ENCODE data around the gene CCDC12. TPM values are rescaled to one million over a fixed set of nuclear protein-coding genes. Genes with fewer than 3 reads are reported as not detected.

Gene CCDC12
- total RNA-seq, 2 experiments from 2014 or later, result 55.0 to 56.7 TPM

- CTCF ChIA-PET, result interaction anchor here (1.1 kb wide), 1 partner anchor 15 kb away, joined by 4 read pairs; no protein-coding TSS in a partner anchor
- no peaks in the 10 kb centered on the region for H3K9me3 Mint-ChIP-seq
- DNase-seq, result no peak
- H3K27me3 Mint-ChIP-seq, result peaks cover 36% of the 10 kb centered on the region
- no peak overlapping the region for H3K4me3 Mint-ChIP-seq
- no peak overlapping the region for H3K27ac Mint-ChIP-seq
- H3K36me3 Mint-ChIP-seq (ENCODE audit: low read depth), result no peaks in the 10 kb centered on the region
- POLR2A ChIA-PET, result no interaction called here
- H3K4me1 Mint-ChIP-seq, result peaks cover 5% of the 10 kb centered on the region
Measured at GRCh38 chr3:46897829-46898320, 78.7 kb downstream of the CCDC12 start.

GRCh38 chr3:46897031-46897430 is 79.5 kb downstream of the CCDC12 start:
- H3K27me3 Mint-ChIP-seq, result peaks cover 44% of the 10 kb centered on the region
- POLR2A ChIA-PET, result no interaction called here
- no peak for DNase-seq
- no peaks in the 10 kb centered on the region for H3K36me3 Mint-ChIP-seq (ENCODE audit: low read depth)
- H3K9me3 Mint-ChIP-seq, result no peaks in the 10 kb centered on the region
- peaks cover 10% of the 10 kb centered on the region for H3K4me1 Mint-ChIP-seq
- no peak overlapping the region for H3K27ac Mint-ChIP-seq
- H3K4me3 Mint-ChIP-seq, result no peak overlapping the region
- CTCF ChIA-PET, result interaction anchor here (2.1 kb wide), 1 partner anchor 13 kb away, joined by 5 read pairs; no protein-coding TSS in a partner anchor

DNA sequence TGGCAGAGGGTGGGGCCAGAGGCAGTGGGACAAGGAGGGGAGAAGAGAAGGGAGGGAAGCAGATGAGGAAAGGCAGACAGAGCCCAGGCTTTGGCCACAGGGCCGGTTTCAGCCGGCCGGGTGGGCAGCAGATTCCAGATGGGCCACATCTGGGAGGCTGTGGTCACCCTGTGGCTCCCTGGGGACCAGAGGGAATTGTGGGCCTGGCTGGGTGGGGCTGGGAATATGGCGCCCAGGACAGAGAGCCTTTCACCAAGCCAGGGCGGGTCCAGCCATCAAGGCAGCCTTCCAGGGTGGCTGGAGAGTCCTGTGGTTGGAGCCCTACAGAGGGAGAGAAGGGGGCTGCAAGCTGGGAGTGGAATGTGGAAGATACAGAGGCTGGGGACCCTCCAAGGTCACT is 80.2 kb downstream of the CCDC12 start:
- Mint-ChIP-seq H3K27ac (no peak overlapping the region), H3K36me3 (ENCODE audit: low read depth) (no peaks in the 10 kb centered on the region), H3K4me3 (no peak overlapping the region), H3K9me3 (no peaks in the 10 kb centered on the region), H3K4me1 (peaks cover 12% of the 10 kb centered on the region), H3K27me3 (peaks cover 50% of the 10 kb centered on the region)
- DNase-seq, result no peak
- ChIA-PET CTCF (interaction anchor here (1.0 to 2.1 kb wide), 2 partner anchors 13 to 189 kb away, joined by 3 to 5 read pairs; no protein-coding TSS in a partner anchor), POLR2A (no interaction called here)

DNA sequence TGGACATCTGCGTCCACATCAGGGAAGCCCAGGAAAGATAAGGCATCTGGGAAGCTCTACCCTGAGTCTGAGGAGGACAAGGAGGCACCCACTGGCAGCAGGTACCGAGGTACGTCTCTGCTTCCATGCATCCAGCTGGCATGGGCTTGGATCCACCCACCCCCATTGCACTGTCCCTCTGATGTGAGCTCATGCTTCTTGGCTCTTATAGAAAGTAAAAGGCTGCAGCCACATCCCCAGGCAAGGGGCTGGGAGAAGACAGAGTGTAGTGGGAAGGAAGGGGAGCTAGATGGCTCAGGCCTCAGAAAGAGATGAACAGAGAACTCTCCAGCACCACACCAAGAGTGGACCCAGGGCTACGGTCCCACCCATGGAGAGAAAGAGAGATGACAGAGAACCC is 80.8 kb downstream of the CCDC12 start:
- Mint-ChIP-seq H3K27me3 (peaks cover 55% of the 10 kb centered on the region), H3K36me3 (ENCODE audit: low read depth) (no peaks in the 10 kb centered on the region), H3K4me1 (peaks cover 12% of the 10 kb centered on the region)

GRCh38 chr3:46895204-46895660 is 81.3 kb downstream of the CCDC12 start:
- peaks cover 56% of the 10 kb centered on the region for H3K27me3 Mint-ChIP-seq
- ChIA-PET CTCF (interaction anchor here (0.8 to 2.1 kb wide), 8 partner anchors 10 to 193 kb away, joined by 3 to 7 read pairs (median 4); no protein-coding TSS in a partner anchor), POLR2A (interaction anchor here (1.1 kb wide), 1 partner anchor 49 kb away, joined by 3 read pairs; no protein-coding TSS in a partner anchor)
- peak; percentile 78 for DNase-seq
- H3K9me3 Mint-ChIP-seq, result no peaks in the 10 kb centered on the region
- H3K27ac Mint-ChIP-seq, result no peak overlapping the region
- H3K36me3 Mint-ChIP-seq (ENCODE audit: low read depth), result no peaks in the 10 kb centered on the region
- peaks cover 12% of the 10 kb centered on the region for H3K4me1 Mint-ChIP-seq
- no peak overlapping the region for H3K4me3 Mint-ChIP-seq

More for the DNA sequence above, 80.8 kb downstream of the CCDC12 start:
- ChIA-PET POLR2A (no interaction called here), CTCF (interaction anchor here (0.8 to 2.1 kb wide), 4 partner anchors 14 to 189 kb away, joined by 3 to 7 read pairs (median 4); no protein-coding TSS in a partner anchor)
- Mint-ChIP-seq H3K27ac (no peak overlapping the region), H3K9me3 (no peaks in the 10 kb centered on the region), H3K4me3 (no peak overlapping the region)
- no peak for DNase-seq

GRCh38 chr3:46894256-46894655 is 82.3 kb downstream of the CCDC12 start:
- no peaks in the 10 kb centered on the region for H3K9me3 Mint-ChIP-seq
- H3K4me1 Mint-ChIP-seq, result peaks cover 12% of the 10 kb centered on the region
- CTCF ChIA-PET, result interaction anchor here (1.1 to 1.7 kb wide), 5 partner anchors 9 to 192 kb away, joined by 4 to 7 read pairs (median 5); no protein-coding TSS in a partner anchor
- no peak overlapping the region for H3K27ac Mint-ChIP-seq
- H3K36me3 Mint-ChIP-seq (ENCODE audit: low read depth), result no peaks in the 10 kb centered on the region
- no peak for DNase-seq
- POLR2A ChIA-PET, result interaction anchor here (1.1 kb wide), 1 partner anchor 48 kb away, joined by 3 read pairs; no protein-coding TSS in a partner anchor
- peaks cover 59% of the 10 kb centered on the region for H3K27me3 Mint-ChIP-seq
- H3K4me3 Mint-ChIP-seq, result no peak overlapping the region

DNA sequence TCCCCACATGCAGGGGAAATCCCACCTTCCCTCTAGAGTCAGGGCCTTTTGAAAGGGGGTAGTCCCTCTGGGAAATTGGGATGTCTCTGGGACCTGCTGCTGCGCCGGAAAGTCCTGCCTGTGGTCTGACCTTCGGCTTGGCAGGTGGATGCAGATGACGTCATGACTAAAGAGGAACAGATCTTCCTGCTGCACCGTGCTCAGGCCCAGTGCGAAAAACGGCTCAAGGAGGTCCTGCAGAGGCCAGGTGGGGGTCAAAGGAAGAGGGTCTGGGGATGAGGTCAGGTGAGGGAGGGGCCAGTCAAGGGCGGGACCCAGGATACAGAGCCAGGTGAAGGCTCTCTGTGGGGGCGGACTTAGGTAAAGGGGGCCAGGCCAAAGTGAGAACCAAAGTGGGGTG is 82.8 kb downstream of the CCDC12 start:
- Mint-ChIP-seq H3K27ac (no peak overlapping the region), H3K4me1 (peaks cover 9% of the 10 kb centered on the region), H3K4me3 (no peak overlapping the region), H3K9me3 (no peaks in the 10 kb centered on the region), H3K27me3 (peaks cover 54% of the 10 kb centered on the region), H3K36me3 (ENCODE audit: low read depth) (no peaks in the 10 kb centered on the region)
- DNase-seq, result no peak
- ChIA-PET CTCF (no interaction called here), POLR2A (no interaction called here)

- Mint-ChIP-seq H3K27me3 (peaks cover 55% of the 10 kb centered on the region), H3K4me3 (no peak overlapping the region), H3K4me1 (peaks cover 7% of the 10 kb centered on the region), H3K36me3 (ENCODE audit: low read depth) (no peaks in the 10 kb centered on the region), H3K27ac (no peak overlapping the region), H3K9me3 (no peaks in the 10 kb centered on the region)
- DNase-seq, result no peak
- ChIA-PET POLR2A (no interaction called here), CTCF (no interaction called here)
Measured at GRCh38 chr3:46893146-46893748, 83.3 kb downstream of the CCDC12 start.

- Mint-ChIP-seq H3K4me3 (peak overlapping the region; percentile 24), H3K4me1 (peaks cover 7% of the 10 kb centered on the region), H3K27me3 (peaks cover 51% of the 10 kb centered on the region), H3K36me3 (ENCODE audit: low read depth) (no peaks in the 10 kb centered on the region), H3K9me3 (no peaks in the 10 kb centered on the region), H3K27ac (no peak overlapping the region)
- ChIA-PET CTCF (no interaction called here), POLR2A (no interaction called here)
- no peak for DNase-seq
Measured at GRCh38 chr3:46892285-46893145, 84.0 kb downstream of the CCDC12 start.

DNA sequence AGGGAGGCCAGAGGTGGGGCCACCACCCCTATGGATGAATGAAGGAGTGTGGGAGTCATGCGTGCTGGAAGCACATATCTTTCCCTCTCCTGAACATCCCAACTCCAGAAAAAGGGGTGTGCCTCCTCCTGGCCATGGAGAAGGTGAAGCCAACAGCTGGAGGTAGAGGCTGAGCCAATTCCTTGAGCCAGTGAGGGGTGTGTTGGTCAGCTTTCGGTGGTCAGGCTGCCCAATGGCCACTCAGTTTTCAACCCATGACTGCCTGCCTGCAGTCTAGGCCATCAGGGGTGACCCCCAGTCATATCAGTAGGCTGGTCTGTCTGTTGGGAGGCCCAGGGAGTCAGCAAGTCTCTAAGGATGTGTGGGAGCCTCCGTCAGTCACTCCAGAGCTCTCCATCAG is 85.4 kb downstream of the CCDC12 start:
- ChIA-PET POLR2A (no interaction called here), CTCF (no interaction called here)
- no peak for DNase-seq
- Mint-ChIP-seq H3K4me1 (peaks cover 7% of the 10 kb centered on the region), H3K9me3 (no peaks in the 10 kb centered on the region), H3K27ac (no peak overlapping the region), H3K36me3 (ENCODE audit: low read depth) (no peaks in the 10 kb centered on the region), H3K4me3 (no peak overlapping the region), H3K27me3 (peaks cover 54% of the 10 kb centered on the region)

- H3K4me1 Mint-ChIP-seq, result peaks cover 8% of the 10 kb centered on the region
- H3K27ac Mint-ChIP-seq, result no peak overlapping the region
- ChIA-PET CTCF (interaction anchor here (0.7 kb wide), 2 partner anchors 187 to 1164 kb away, joined by 3 read pairs; no protein-coding TSS in a partner anchor), POLR2A (no interaction called here)
- H3K4me3 Mint-ChIP-seq, result no peak overlapping the region
- no peak for DNase-seq
- no peaks in the 10 kb centered on the region for H3K9me3 Mint-ChIP-seq
- no peaks in the 10 kb centered on the region for H3K36me3 Mint-ChIP-seq (ENCODE audit: low read depth)
- peaks cover 52% of the 10 kb centered on the region for H3K27me3 Mint-ChIP-seq
Measured at GRCh38 chr3:46890132-46890531, 86.4 kb downstream of the CCDC12 start.

DNA sequence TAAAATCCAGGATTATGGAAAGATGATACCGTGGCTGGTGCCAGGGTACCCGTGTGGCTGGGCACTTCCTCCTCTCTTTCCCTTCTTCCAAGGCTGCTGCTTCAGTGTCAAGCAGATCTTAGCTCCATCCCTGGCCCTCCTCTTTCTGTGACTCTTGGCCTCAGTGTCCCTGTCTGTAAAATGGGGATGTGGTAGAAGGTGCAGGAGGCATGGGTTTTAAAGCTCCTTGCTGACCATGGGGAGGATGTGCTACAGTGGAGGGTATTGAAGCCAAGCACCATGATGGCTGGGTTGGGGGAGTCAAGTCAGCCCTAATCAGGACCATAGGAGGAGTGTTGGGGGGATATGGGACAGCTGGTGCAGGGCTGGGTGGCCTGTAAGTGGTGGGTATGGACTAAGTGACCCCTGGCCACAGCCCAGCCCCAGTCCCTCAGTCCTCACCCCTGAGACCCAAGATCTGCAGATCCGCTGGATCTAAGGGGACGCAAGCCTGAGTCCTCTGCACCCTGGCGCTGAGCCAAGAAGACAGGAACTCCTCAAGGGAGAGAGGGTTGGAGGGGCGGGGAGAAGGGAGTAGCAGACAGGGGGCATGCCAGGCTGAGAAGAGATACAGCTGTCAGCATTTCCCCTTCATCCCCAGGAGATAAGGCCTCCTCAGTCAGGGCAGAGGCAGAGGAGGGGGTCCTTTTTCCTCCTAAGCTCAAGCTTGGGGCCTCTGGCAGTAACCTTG is 87.0 kb downstream of the CCDC12 start:
- H3K27me3 Mint-ChIP-seq, result peaks cover 56% of the 10 kb centered on the region
- DNase-seq, result no peak
- no peak overlapping the region for H3K4me3 Mint-ChIP-seq
- no peak overlapping the region for H3K27ac Mint-ChIP-seq
- no peaks in the 10 kb centered on the region for H3K36me3 Mint-ChIP-seq (ENCODE audit: low read depth)
- H3K9me3 Mint-ChIP-seq, result no peaks in the 10 kb centered on the region
- ChIA-PET CTCF (interaction anchor here (0.7 kb wide), 1 partner anchor 186 kb away, joined by 3 read pairs; no protein-coding TSS in a partner anchor), POLR2A (no interaction called here)
- H3K4me1 Mint-ChIP-seq, result peaks cover 9% of the 10 kb centered on the region
